H9 (cell line): ENCODE data around the gene HACE1. TPM values are rescaled to one million over a fixed set of nuclear protein-coding genes. Genes with fewer than 3 reads are reported as not detected.
A peak's percentile ranks its signal among the peaks of the same experiment; 100 is the strongest.

ENCODE experiments used
- DNase-seq: peaks from one replicate; pipeline ENCODE4 v3.0.0-alpha.2; 2017
- H2AFZ ChIP-seq: one replicate; pipeline ENCODE4 v1.6.1; 2013; ENCODE audit warnings: mild to moderate bottlenecking, low read length, control low read depth, moderate library complexity
- H2AK5ac ChIP-seq: 2 replicates; pipeline ENCODE4 v1.6.1; 2013; ENCODE audit warnings: low read length, control low read depth, mixed read lengths; ENCODE audit not compliant: insufficient read length
- H2BK120ac ChIP-seq: one replicate; pipeline ENCODE4 v1.6.1; 2013; ENCODE audit warnings: low read depth, mild to moderate bottlenecking, low read length, control low read depth, inconsistent platforms; ENCODE audit not compliant: poor library complexity, severe bottlenecking
- H2BK12ac ChIP-seq: 2 replicates; pipeline ENCODE4 v1.6.1; 2013; ENCODE audit warnings: low read length, control low read depth, mixed read lengths, low read depth; ENCODE audit not compliant: insufficient read length
- H2BK15ac ChIP-seq: 2 replicates; pipeline ENCODE4 v1.6.1; 2013; ENCODE audit warnings: low read depth, low read length, control low read depth
- H2BK20ac ChIP-seq: one replicate; pipeline ENCODE4 v1.6.1; 2013; ENCODE audit warnings: low read depth, mild to moderate bottlenecking, low read length, control low read depth, inconsistent platforms; ENCODE audit not compliant: poor library complexity, severe bottlenecking
- H2BK5ac ChIP-seq: 2 replicates; pipeline ENCODE4 v1.6.1; 2013; ENCODE audit warnings: low read length, control low read depth, mixed read lengths; ENCODE audit not compliant: insufficient read length
- H3K14ac ChIP-seq: 2 replicates; pipeline ENCODE4 v1.6.1; 2013; ENCODE audit warnings: low read length, control low read depth; ENCODE audit not compliant: insufficient read depth
- H3K18ac ChIP-seq: 2 replicates; pipeline ENCODE4 v1.6.1; 2013; ENCODE audit warnings: low read depth, mild to moderate bottlenecking, mixed read lengths, low read length, control low read depth; ENCODE audit not compliant: insufficient read length
- H3K23ac ChIP-seq: 2 replicates; pipeline ENCODE4 v1.6.1; 2013; ENCODE audit warnings: low read length, control low read depth, mixed read lengths, low read depth; ENCODE audit not compliant: insufficient read length
- H3K23me2 ChIP-seq: 2 replicates; pipeline ENCODE4 v1.6.1; 2013; ENCODE audit warnings: low read depth, mild to moderate bottlenecking, mixed read lengths, low read length, control low read depth; ENCODE audit not compliant: insufficient read length, poor library complexity, severe bottlenecking
- H3K27ac ChIP-seq: 2 replicates; pipeline ENCODE4 v1.5.1; 2013; ENCODE audit warnings: low read length, control low read depth, mixed read lengths, low read depth; ENCODE audit not compliant: insufficient read length
- H3K27me3 ChIP-seq: 2 replicates; pipeline ENCODE4 v1.6.1; 2013; ENCODE audit warnings: low read length, control low read depth, inconsistent platforms; ENCODE audit not compliant: insufficient read depth
- H3K4ac ChIP-seq: 2 replicates; pipeline ENCODE4 v1.6.1; 2013; ENCODE audit warnings: low read depth, mild to moderate bottlenecking, control low read depth, inconsistent platforms, low read length, moderate library complexity
- H3K4me1 ChIP-seq: 2 replicates; pipeline ENCODE4 v1.6.1; 2013; ENCODE audit warnings: low read length, control low read depth, inconsistent platforms; ENCODE audit not compliant: insufficient read depth
- H3K4me2 ChIP-seq: 2 replicates; pipeline ENCODE4 v1.6.1; 2013; ENCODE audit warnings: low read length, control low read depth, mixed read lengths; ENCODE audit not compliant: insufficient read length, insufficient read depth
- H3K56ac ChIP-seq: 2 replicates; pipeline ENCODE4 v1.6.1; 2013; ENCODE audit warnings: low read depth, mild to moderate bottlenecking, mixed read lengths, low read length, control low read depth; ENCODE audit not compliant: insufficient read length
- H3K79me1 ChIP-seq: 2 replicates; pipeline ENCODE4 v1.6.1; 2013; ENCODE audit warnings: low read depth, mild to moderate bottlenecking, moderate library complexity, low read length, control low read depth, inconsistent platforms; ENCODE audit not compliant: insufficient read depth, poor library complexity, severe bottlenecking
- H3K79me2 ChIP-seq: 2 replicates; pipeline ENCODE4 v1.6.1; 2013; ENCODE audit warnings: low read length, control low read depth, inconsistent platforms; ENCODE audit not compliant: insufficient read depth
- H3K9ac ChIP-seq: 2 replicates; pipeline ENCODE4 v1.6.1; 2013; ENCODE audit warnings: low read length, control low read depth, mixed read lengths; ENCODE audit not compliant: insufficient read length; ENCODE audit errors: extremely low read depth
- H3K9me3 ChIP-seq: one replicate; pipeline ENCODE4 v1.6.1; 2013; ENCODE audit warnings: low read depth, low read length, inconsistent platforms; ENCODE audit not compliant: control insufficient read depth
- H3T11ph ChIP-seq: one replicate; pipeline ENCODE4 v1.6.1; 2013; ENCODE audit warnings: mild to moderate bottlenecking, low read length, control low read depth, inconsistent platforms
- H4K20me1 ChIP-seq: one replicate; pipeline ENCODE4 v1.6.1; 2013; ENCODE audit not compliant: control insufficient read depth, insufficient read length, insufficient read depth
- H4K5ac ChIP-seq: 2 replicates; pipeline ENCODE4 v1.6.1; 2013; ENCODE audit warnings: low read depth, mild to moderate bottlenecking, mixed read lengths, low read length, control low read depth; ENCODE audit not compliant: insufficient read length
- H4K8ac ChIP-seq: replicated peaks from 2 replicates; pipeline ENCODE4 v1.6.1; 2013; ENCODE audit warnings: low read length, control low read depth, mixed read lengths, low read depth; ENCODE audit not compliant: insufficient read length
- H4K91ac ChIP-seq: 2 replicates; pipeline ENCODE4 v1.6.1; 2013; ENCODE audit warnings: low read depth, mild to moderate bottlenecking, moderate library complexity, mixed read lengths, low read length, control low read depth; ENCODE audit not compliant: insufficient read length
- H3K27ac Mint-ChIP-seq, 3 experiments: 2 replicates in 2 of 3; 3 replicates in 1 of 3; pipeline ENCODE4 v1.8.0; 2020 to 2021; ENCODE audit warnings: mixed read lengths in 3 of 3, mild to moderate bottlenecking in 1 of 3, moderate library complexity in 1 of 3
- H3K27me3 Mint-ChIP-seq: 2 replicates; pipeline ENCODE4 v1.8.0; 2021; ENCODE audit warnings: low read depth, mild to moderate bottlenecking, moderate library complexity, mixed read lengths
- H3K36me3 Mint-ChIP-seq, 3 experiments: 2 replicates in 2 of 3; 3 replicates in 1 of 3; pipeline ENCODE4 v1.8.0; 2020 to 2021; ENCODE audit warnings: low read depth in 3 of 3, mixed read lengths in 3 of 3; ENCODE audit not compliant: insufficient read depth in 1 of 3
- H3K4me1 Mint-ChIP-seq, 2 experiments: 2 replicates each; pipeline ENCODE4 v1.8.0; 2020; ENCODE audit warnings: mixed read lengths in 2 of 2
- H3K4me3 Mint-ChIP-seq, 2 experiments: 2 replicates in 1 of 2; 3 replicates in 1 of 2; pipeline ENCODE4 v1.8.0; 2020 to 2021; ENCODE audit warnings: mild to moderate bottlenecking in 2 of 2, mixed read lengths in 2 of 2, moderate library complexity in 1 of 2
- H3K9me3 Mint-ChIP-seq, 2 experiments: 2 replicates in 1 of 2; 3 replicates in 1 of 2; pipeline ENCODE4 v1.8.0; 2020; ENCODE audit warnings: mild to moderate bottlenecking in 2 of 2, mixed read lengths in 2 of 2, moderate library complexity in 1 of 2
- CTCF ChIP-seq: fragments of 200-600 bp; sonication (generic); conservative IDR thresholded peaks from 3 replicates; pipeline ENCODE4 v1.8.0; 2021; ENCODE audit warnings: antibody characterized with exemption, mild to moderate bottlenecking
- WGBS: extraction: QIAGEN DNeasy Blood & Tissue Kit; methylation state at CpG from one replicate; pipeline ENCODE4 v1.1.7; 2013; ENCODE audit warnings: missing lambda C conversion rate, low lambda C conversion rate, mixed read lengths; ENCODE audit not compliant: insufficient read length; ENCODE audit errors: extremely low coverage; 5-methylcytosine and 5-hydroxymethylcytosine counted together
- total RNA-seq: library from RNA; stranded (reverse); gene quantifications from 2 replicates; pipeline ENCODE4 v1.2.1, GENCODE V29; 2021

The HACE1 gene
- total RNA-seq, 1 experiment from 2014 or later, result 18.0 TPM

- H3K27me3 Mint-ChIP-seq, result no peaks in the 10 kb centered on the region
- Histone ChIP-seq H3K4me2 (no peak overlapping the region), H3K9me3 (no peaks in the 10 kb centered on the region), H3K14ac (no peak overlapping the region), H3K27me3 (no peaks in the 10 kb centered on the region), H3K23me2 (no peaks in the 10 kb centered on the region), H3T11ph (no peak overlapping the region), H2BK12ac (no peak overlapping the region), H2AK5ac (no peak overlapping the region), H2BK15ac (no peak overlapping the region), H4K91ac (no peak overlapping the region), H3K4me1 (no peaks in the 10 kb centered on the region), H4K5ac (no peak overlapping the region), H3K18ac (no peak overlapping the region), H3K23ac (no peak overlapping the region), H2BK5ac (no peak overlapping the region), H3K56ac (no peak overlapping the region), H4K20me1 (no peaks in the 10 kb centered on the region), H4K8ac (no peak overlapping the region), H3K9ac (no peak overlapping the region), H3K4ac (no peak overlapping the region), H3K27ac (no peak overlapping the region), H2AFZ (no peak overlapping the region), H3K79me1 (no peaks in the 10 kb centered on the region), H3K79me2 (no peaks in the 10 kb centered on the region), H2BK120ac (no peak overlapping the region), H2BK20ac (no peak overlapping the region)
- no peaks in the 10 kb centered on the region for H3K4me1 Mint-ChIP-seq
- no peak overlapping the region for H3K4me3 Mint-ChIP-seq
- no CpG with 5 or more reads among the region's 5 CpGs for WGBS
- no peaks in the 10 kb centered on the region for H3K9me3 Mint-ChIP-seq
- peak; percentile 49; the same call in 2 of the 3 replicates for TF ChIP-seq CTCF
- no peak overlapping the region for H3K27ac Mint-ChIP-seq
- peaks cover 2 to 19% (median 9%) of the 10 kb centered on the region in 3 experiments; a peak in 5 of 7 replicates for H3K36me3 Mint-ChIP-seq
- DNase-seq, result no peak
These were observed 69.9 kb downstream of the HACE1 start for GRCh38 chr6:104789770-104790190.
